ENCODE data around the gene DYNLT5. TPM values are rescaled to one million over a fixed set of nuclear protein-coding genes. Genes with fewer than 3 reads are reported as not detected.
A peak's percentile ranks its signal among the peaks of the same experiment; 100 is the strongest.
"Not testable (repeated sequence)": the region's sequence is repeated elsewhere in the genome, so short reads cannot be mapped to it uniquely, and the experiment has no call there.

The DYNLT5 gene
- total and polyA plus RNA-seq, 2 donors (not counting 1 experiment from before 2014, with no cell fraction given): 0.32 to 0.50 TPM

GRCh38 chr1:66725885-66726665, 26.2 kb upstream of the DYNLT5 start:
- DNase-seq (ENCODE audit: low read depth in 2 of 2): peak; percentile 66 to 85
- no peaks in the 10 kb centered on the region for H3K27me3 ChIP-seq (ENCODE audit: control insufficient read depth, insufficient read depth, low read length)
- no peaks in the 10 kb centered on the region for H3K4me1 ChIP-seq (ENCODE audit: control insufficient read depth, extremely low read depth, insufficient read depth, low read length)
- no peaks in the 10 kb centered on the region for H4K20me1 ChIP-seq (ENCODE audit: control insufficient read depth, extremely low read depth, insufficient read depth, low read length)
- H3K4me3 ChIP-seq (replicated peaks in 1 of 4; ENCODE audit: control extremely low read depth in 1 of 4, insufficient read depth in 1 of 4, low read depth in 3 of 4, low read length in 4 of 4): no peak overlapping the region
- H3K4me2 ChIP-seq (ENCODE audit: extremely low read depth, insufficient read depth, low read length): no peak overlapping the region
- H3K9me3 ChIP-seq (ENCODE audit: control insufficient read depth, insufficient read depth, low read depth, low read length): no peaks in the 10 kb centered on the region
- H3K36me3 ChIP-seq (ENCODE audit: control insufficient read depth, insufficient read depth, low read length): no peaks in the 10 kb centered on the region
- TF ChIP-seq CTCF (conservative IDR thresholded peaks at IDR 0.05 in 1 of 2, IDR thresholded peaks at IDR 0.05 in 1 of 2; ENCODE audit: low read depth in 1 of 2, low read length in 2 of 2) (peak; percentile 99), EZH2 (IDR thresholded peaks at IDR 0.05; ENCODE audit: low read length, missing control alignments) (no peak)
- H2AFZ ChIP-seq (ENCODE audit: low read length): no peak overlapping the region
- H3K27ac ChIP-seq (ENCODE audit: insufficient read depth, low read length): no peak overlapping the region
- no peak overlapping the region for H3K9ac ChIP-seq (ENCODE audit: insufficient read depth, low read length)
- no peaks in the 10 kb centered on the region for H3K79me2 ChIP-seq (ENCODE audit: control insufficient read depth, insufficient read depth, low read length)

GRCh38 chr1:66728021-66728420, 24.2 kb upstream of the DYNLT5 start:
- TF ChIP-seq EZH2 (IDR thresholded peaks at IDR 0.05; ENCODE audit: low read length, missing control alignments) (no peak), CTCF (conservative IDR thresholded peaks at IDR 0.05 in 1 of 2, IDR thresholded peaks at IDR 0.05 in 1 of 2; ENCODE audit: low read depth in 1 of 2, low read length in 2 of 2) (no peak)
- Histone ChIP-seq H4K20me1 (ENCODE audit: control insufficient read depth, extremely low read depth, insufficient read depth, low read length) (no peaks in the 10 kb centered on the region), H3K79me2 (ENCODE audit: control insufficient read depth, insufficient read depth, low read length) (no peaks in the 10 kb centered on the region), H3K27ac (ENCODE audit: insufficient read depth, low read length) (no peak overlapping the region), H2AFZ (ENCODE audit: low read length) (no peak overlapping the region), H3K4me1 (ENCODE audit: control insufficient read depth, extremely low read depth, insufficient read depth, low read length) (peaks cover 3% of the 10 kb centered on the region), H3K36me3 (ENCODE audit: control insufficient read depth, insufficient read depth, low read length) (no peaks in the 10 kb centered on the region), H3K4me2 (ENCODE audit: extremely low read depth, insufficient read depth, low read length) (no peak overlapping the region), H3K4me3 (replicated peaks in 1 of 4; ENCODE audit: control extremely low read depth in 1 of 4, insufficient read depth in 1 of 4, low read depth in 3 of 4, low read length in 4 of 4) (no peak overlapping the region), H3K9me3 (ENCODE audit: control insufficient read depth, insufficient read depth, low read depth, low read length) (no peaks in the 10 kb centered on the region), H3K27me3 (ENCODE audit: control insufficient read depth, insufficient read depth, low read length) (no peaks in the 10 kb centered on the region), H3K9ac (ENCODE audit: insufficient read depth, low read length) (no peak overlapping the region)
- DNase-seq (ENCODE audit: low read depth in 2 of 2): peak in 1 of 2 donors; percentile 56

GRCh38 chr1:66728716-66729115, 23.5 kb upstream of the DYNLT5 start:
- H3K27me3 ChIP-seq (ENCODE audit: control insufficient read depth, insufficient read depth, low read length); H3K27ac ChIP-seq (ENCODE audit: insufficient read depth, low read length); H3K9me3 ChIP-seq (ENCODE audit: control insufficient read depth, insufficient read depth, low read depth, low read length); H3K79me2 ChIP-seq (ENCODE audit: control insufficient read depth, insufficient read depth, low read length); H3K4me2 ChIP-seq (ENCODE audit: extremely low read depth, insufficient read depth, low read length); H3K4me3 ChIP-seq (replicated peaks in 1 of 4; ENCODE audit: control extremely low read depth in 1 of 4, insufficient read depth in 1 of 4, low read depth in 3 of 4, low read length in 4 of 4); H2AFZ ChIP-seq (ENCODE audit: low read length); H4K20me1 ChIP-seq (ENCODE audit: control insufficient read depth, extremely low read depth, insufficient read depth, low read length); H3K4me1 ChIP-seq (ENCODE audit: control insufficient read depth, extremely low read depth, insufficient read depth, low read length); H3K9ac ChIP-seq (ENCODE audit: insufficient read depth, low read length); DNase-seq (ENCODE audit: low read depth in 2 of 2); H3K36me3 ChIP-seq (ENCODE audit: control insufficient read depth, insufficient read depth, low read length): not testable (repeated sequence)

Data from fibroblast of lung (primary cell).